GM21737 (cell line): Measurements from ENCODE around the gene EGFLAM.
A peak's percentile ranks its signal among the peaks of the same experiment; 100 is the strongest.

Source experiments
- ATAC-seq: cut with Tn5 transposase; IDR thresholded peaks from one replicate; pipeline ENCODE4 v1.9.1; 2021; ENCODE audit warnings: mild to moderate bottlenecking, moderate library complexity; ENCODE audit not compliant: unreplicated experiment

EGFLAM gene

DNA sequence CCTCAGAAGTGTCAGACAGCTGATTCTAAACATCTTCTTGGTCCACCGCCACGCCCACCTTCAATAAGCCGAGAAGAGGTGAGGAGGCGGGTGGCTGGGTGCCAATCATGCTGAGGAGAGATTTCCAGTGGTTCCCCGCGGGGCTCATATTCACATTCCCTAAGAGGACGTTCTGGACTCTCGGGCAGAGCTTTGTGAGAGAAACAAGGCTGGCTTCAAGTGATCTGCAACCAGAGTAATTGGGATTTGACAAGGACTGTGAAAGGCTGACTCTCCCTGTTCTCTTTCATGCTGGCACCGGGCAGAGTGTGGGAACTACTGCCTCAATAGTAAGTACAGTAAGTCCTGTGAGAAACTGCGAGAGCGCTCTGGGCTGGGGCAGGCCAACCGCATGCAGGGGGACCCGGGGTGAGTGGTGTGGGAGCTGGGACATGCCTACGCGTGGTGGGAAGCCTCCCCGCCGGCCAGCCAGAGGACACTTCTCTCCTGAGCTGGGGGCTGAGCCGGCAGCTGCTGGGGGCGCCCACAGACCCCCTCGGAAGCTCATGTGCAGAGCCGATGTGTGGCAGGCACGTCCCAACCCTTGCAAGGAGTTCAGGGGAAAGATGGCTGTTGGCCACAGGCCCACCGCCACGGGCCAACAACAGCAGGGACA is 187.1 kb downstream of the EGFLAM start:
- no peak for ATAC-seq

DNA sequence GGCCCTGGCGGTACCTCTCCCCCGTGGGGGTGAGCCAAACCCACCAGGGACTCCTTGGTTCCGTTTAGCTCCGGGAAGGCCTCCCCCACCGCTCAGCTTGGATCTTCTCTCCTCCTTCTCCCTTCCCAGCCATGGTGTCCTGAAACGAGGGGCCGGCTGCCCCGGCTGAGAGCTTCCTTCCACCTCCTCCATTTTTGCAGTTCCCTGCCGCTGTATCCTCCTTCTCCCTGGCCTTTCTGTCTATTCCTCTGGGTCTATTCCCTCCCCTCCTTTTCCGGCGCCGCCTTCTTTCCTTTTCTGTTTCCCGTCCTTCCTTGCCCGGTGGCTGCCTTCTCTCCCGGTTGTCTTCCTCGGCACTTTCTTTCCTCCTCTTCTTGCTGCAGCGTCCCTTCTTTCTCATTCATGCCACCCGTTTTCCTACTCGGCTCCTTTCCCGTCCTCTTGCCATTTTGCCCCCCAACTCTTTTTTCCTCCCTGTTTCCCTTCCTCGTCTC is 187.7 kb downstream of the EGFLAM start:
- ATAC-seq = no peak

DNA sequence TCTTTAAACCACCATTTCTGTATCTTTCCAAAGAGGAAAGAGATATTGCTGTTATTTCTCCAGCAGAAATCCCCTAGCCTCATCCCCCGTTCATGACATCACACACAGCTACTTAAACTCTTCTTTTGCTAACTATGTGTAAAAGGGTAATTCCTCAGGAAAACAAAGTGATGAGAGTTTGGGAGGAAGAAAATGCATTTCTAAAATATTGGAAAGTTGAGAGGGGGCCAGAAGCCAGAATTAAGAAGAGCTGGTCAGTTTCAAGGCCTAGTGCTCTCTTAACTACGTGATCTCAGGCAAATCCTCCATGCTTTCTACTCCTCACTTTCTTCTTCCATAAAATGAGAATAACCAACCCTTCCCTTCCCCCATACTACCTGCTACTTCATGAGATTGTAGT is 188.7 kb downstream of the EGFLAM start:
- ATAC-seq = no peak

DNA sequence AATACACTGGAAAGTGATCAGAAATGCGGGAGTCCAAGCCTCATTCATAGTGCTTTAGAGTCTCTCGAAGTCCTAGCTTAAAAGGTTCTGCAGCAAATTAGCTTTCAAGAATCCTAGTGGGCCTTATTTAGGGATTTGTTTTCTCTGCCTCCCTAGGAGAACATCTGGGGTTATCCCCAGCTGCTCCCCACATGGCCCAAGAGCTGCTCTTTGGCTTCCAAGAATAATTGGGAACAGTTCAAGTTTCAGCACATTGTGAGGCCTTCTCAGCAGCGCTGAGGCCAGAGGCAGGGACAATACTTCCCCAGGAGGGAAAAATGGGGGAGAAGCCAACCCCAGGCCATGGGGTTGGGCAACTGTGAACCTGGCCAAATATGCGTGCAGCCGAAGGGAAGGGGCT is 189.4 kb downstream of the EGFLAM start:
- ATAC-seq = no peak

DNA sequence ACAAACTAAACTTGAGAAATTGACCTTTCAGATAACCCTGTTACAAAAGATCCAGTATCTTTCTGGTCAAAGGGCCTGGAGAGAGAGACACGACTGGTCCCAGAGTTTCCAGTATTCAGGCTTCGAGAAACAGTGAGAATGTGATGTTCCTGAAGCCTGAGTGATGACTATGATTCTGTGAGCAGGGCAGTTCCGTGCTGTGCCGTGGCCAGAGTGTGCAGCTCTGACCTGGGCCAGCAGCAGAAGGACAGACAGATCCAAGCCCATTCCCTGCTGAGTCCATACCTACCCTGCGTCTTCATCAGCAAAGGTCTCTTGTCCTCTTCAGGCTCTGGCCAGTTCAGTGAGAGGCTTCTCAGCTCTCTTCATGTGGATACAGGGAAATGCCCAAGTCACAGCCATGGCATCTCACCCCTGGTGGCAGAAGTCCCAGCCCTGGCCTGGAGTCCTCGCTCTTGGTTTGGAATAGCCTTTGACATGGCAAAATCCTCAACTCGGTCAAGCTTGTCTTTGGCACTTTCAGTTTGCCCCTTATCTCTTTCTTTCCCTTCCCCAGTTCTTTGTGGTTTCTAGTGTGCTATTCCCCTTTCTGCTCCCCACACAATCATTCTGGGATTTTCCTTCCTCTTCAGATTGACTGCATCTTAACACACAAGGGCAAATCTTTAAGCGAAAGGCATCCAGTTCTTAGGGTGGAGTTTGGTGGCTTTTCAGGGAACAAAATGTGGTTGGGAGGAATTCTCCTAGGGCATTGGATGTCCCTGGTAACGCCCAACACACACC is 190.4 kb downstream of the EGFLAM start:
- ATAC-seq = no peak

DNA sequence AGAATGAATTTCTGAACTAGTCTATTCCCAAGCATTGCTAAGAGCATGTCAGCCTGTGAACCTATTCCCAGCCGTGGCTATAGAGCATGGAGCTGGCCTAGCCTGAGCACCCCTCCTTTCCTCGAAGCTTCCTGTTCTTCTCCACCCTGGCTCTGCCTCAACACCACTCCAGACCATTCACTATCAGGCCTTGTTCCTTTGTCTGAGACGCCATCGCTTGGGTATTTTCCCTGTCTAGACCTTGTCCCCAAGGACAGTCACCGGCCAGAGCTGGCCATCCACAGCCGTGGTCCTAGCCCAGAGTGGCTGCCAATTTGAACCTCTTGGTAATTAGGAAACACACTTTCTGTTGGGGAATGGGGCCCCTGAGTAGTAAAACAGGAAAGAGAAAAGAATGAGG is 192.3 kb downstream of the EGFLAM start:
- no peak for ATAC-seq

DNA sequence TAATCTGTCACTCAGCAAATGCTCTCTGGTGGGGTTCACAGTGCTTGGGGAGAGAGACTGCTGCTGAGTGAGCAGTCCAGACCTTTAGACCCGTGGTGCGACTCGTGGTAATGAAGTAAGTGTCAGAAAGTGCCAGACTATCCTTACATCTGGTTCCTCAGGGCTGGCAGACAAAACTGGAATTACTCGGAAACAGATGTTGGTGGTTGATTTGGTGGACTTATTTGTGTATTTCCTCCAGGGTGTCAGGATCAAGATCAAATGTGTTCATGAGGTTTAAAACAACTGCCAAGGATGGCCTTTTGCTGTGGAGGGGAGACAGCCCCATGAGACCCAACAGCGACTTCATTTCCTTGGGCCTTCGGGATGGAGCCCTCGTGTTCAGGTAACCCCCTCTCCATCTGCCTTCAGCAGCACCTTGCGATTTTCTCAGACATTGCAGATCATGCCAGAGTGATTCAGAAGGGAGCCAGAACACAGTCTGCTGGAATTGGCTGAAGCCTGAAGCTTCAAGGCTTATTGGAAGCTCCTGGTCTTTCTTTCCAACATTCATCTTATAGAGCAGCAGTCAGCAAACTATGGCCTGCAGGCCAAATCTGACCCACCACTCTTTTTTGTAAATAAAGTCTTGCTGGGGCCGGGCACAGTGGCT is 192.8 kb downstream of the EGFLAM start:
- ATAC-seq = no peak

DNA sequence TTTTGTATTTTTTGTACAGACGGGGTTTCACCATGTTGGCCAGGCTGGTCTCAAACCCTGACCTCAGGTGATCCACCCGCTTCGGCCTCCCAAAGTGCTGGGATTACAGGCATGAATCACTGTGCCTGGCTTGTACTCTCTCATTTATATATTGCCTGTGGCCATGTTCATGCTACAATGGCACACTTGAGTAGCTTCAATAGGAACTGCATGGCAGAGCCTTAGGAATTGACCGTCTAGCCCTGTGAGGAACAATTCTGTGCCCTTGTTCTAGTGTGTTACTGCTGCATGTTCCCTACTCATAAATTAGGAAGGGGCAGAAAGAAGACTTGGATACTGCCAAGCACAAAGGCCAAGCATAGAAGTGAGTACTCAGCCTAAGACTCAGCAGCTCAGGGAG is 193.8 kb downstream of the EGFLAM start:
- no peak for ATAC-seq

DNA sequence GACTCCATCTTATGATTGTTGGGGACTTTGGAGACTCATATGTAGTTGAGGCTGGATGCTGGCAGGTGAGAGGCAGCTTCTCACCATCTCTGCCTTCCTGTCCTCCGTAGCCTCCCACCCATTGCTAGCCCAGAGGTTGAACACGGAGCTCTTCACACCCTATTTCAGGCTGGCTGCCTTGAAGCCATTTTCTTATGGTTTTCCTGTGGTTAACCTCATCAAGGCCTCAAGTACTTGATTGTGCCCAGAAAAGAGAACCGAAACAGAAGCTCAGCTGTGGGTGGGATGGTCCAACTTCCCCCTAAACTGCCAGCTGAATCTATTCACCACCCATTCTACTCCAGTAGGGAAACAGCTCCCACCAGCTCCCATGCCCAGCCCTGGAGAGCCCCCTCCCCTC is 195.1 kb downstream of the EGFLAM start:
- ATAC-seq = peak; percentile 96

DNA sequence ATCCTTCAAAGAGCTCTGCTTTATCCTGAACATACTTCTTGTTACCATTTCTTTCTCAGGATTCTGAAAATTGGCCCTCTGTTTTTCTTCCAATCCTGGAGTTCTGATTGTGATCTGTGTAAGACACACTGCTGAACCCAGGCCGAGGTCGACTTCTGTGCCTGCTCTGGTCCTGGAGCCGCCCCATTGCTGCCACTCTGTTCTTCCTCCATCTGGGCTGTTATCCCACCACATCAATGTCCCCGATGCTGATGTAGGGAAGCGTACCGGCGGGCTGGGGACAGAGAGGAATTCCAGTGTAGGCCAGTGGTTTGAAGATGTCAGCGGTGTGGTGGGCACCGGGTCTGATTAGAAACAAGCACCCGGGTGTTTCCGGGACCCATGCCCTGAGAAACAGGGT is 195.6 kb downstream of the EGFLAM start:
- peak; percentile 4 for ATAC-seq

DNA sequence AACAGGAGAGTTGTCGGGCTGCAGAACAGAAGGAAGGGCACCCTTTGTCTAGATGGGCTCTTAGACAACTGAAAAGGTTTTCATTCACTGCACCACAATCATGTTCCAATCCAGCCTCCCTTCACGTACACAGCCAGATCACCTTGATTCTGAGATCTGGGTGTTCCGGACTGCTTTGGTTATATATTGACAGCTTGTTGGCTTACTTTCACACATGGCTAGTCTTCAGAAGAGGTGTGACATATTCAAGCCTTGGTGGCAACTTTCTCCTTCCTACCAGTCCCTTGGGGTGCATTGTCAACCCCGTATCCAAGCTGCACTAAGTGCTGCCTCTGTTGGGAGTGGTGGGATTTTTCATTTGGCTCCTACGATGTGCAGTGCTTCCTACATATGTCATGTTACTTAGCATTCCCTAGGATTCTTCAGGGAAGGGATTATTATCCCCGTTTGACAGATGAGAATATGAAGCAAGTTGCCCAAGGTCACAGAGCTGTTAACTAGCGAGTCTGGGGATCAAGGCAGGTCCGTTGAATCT is 197.5 kb downstream of the EGFLAM start:
- ATAC-seq = peak; percentile 63

DNA sequence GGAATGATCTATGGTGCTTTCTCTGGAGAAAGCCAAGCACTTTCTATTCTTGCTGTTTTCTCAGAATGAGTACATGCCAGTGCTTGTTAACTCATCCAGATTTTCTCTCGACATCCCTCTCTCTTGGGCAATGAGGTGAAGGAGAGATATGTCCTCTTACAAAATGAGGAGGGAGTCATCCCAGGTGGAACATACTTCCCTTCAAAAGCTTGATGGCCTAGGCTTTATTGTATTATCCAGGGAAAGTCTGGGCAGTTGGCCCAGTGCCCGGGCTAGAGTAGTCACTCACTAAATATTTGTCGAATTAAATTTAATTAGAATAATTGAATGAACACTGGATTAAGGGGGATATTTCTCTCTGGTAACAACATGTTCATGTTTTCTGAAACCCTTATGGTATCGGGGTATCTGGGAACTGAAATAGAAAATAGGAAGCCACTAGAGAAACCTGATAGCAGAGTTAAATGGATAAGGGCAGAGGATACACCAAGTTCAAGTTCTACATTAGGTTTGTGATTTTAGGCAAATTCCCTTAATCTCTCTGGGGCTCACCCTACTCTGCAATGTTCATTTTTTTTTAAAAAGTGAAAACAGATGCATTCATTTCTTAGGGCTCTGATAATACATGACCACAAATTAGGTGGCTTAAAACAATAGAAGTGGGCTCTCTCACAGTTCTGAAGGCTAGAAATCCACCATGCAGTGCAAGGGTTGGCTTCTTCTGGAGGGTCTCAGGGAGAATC is 198.5 kb downstream of the EGFLAM start:
- no peak for ATAC-seq

DNA sequence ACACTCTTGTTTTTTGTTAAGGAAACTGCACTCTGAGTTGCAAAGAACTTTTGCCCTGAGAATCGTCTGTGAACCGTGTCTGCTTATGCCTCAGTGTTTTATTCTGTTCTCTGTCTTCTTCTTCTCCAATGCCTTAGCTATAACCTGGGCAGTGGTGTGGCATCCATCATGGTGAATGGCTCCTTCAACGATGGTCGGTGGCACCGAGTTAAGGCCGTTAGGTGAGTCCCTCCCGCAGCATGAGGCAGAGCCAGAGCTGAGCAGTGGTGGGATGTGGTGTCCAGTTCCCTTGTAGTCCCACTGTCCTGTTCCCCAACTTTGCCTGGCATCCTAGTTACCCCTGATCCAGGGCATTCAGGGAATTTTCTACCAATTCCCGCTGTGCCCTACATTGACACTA is 199.8 kb downstream of the EGFLAM start:
- ATAC-seq = no peak

DNA sequence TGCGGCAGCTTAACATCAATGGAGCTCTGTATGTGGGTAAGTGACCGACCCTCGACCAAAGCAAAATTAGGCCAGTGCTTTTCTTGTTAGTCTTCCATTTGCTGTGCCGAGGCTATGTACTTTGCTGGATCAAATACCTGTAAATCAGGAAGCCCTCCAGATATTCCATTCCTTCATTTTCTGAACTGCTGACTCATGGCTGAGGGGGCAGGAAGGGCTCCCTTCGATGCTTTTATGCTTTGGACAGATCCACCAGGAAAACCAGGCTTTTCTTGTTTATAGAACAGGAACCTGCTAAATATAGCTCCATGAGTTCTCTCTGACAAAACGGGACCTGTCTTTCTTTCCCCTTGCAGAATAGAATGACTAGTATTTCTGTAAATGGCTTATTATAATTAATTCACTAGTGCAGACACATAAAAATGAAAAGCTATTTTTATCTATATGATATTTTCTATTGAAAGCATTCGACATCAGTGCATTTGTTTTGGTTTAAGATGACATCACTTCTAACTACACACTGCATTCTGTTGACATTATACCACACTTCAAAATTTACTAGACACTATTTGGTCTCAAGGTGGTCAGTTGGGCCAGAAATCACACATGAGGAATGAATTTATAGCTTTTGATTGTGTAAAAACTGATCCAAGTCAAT is 204.7 kb downstream of the EGFLAM start:
- no peak for ATAC-seq

DNA sequence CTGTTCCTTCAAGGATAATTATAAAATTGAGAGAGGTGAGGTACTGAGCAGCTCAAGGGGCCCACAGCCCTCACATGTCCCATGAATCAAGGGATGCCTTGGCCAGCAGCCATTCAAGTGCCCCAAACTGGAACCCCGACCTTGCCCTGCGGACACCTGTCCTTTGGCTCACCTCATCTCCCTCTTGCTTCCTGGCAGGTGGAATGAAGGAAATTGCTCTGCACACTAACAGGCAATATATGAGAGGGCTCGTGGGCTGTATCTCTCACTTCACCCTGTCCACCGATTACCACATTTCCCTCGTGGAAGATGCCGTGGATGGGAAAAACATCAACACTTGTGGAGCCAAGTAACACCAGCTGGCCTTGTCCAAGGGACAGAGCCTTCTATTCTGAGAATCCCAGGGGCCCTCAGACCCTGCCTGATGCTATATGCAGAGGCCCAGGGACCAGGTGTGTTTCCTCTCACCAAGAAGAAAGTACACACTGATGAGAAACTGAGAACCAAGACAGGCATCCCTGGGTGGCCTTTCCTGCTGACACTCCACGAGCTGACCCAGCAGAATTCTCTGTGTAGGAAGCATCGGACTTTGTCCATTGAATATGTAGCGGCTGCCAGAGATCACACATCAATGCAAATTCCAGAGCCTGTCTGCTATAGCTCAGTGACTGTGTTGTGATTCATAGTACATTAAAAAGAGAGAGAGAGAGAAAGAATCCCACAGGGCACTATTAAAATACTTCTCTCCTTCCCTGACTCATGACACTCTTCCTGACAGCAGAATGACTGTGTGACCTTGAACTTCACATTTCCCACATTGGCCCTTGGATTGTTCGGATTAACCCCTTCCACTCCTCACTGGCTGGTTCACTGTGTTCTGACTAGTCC is 205.5 kb downstream of the EGFLAM start:
- no peak for ATAC-seq

DNA sequence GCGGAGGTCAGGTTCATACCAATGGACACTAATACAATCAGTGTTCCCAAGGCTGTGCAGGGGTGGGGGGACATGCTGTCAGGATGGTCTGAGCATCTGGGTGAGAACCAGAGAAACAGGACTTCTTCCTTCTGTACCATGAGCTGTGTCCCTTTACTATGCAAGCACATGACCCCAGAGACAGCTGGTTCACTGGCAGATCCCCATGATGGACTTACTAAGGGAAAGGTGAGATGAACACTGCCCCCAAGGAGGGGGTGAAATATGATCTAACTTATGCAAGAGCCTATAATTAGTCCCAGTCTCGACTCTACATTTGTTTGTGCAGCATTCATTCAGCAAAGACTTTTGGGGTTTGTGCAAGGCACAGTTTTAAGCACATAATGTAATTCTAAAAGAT is 206.7 kb downstream of the EGFLAM start:
- ATAC-seq = no peak

DNA sequence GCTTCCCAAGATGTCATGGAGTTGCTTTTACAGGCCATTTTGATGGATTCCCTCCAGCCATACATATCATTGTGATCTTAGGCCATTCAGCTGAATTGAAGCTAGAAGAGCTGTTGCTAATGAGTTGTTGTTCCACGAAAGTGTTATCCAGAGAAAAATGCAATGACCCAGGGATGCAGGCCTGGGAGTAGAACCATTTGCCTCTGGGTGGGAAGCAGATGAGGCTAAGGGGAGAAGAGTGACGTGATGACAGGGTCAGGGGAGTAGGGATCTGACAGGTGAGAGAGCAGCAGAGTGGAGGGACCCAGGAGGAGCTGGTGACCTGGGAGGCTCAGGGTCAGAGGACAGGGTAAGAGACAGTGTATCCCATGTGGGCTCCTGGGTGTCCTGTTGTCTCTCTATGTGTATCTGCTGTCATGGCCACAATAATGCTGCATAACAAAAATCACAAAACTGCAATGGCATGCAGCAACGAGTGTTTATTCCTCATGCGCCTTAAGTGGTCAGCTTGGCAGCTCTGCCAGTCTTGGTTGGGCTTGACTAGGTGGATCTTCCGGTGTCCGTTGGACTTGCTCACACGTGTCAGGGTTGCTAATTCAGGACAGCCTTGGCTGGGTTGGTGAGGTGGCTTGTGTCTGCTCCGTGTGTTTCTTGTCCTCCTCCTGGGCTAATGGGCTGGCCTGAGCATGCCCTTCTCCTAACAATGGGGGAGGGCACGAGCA is 207.5 kb downstream of the EGFLAM start:
- no peak for ATAC-seq

DNA sequence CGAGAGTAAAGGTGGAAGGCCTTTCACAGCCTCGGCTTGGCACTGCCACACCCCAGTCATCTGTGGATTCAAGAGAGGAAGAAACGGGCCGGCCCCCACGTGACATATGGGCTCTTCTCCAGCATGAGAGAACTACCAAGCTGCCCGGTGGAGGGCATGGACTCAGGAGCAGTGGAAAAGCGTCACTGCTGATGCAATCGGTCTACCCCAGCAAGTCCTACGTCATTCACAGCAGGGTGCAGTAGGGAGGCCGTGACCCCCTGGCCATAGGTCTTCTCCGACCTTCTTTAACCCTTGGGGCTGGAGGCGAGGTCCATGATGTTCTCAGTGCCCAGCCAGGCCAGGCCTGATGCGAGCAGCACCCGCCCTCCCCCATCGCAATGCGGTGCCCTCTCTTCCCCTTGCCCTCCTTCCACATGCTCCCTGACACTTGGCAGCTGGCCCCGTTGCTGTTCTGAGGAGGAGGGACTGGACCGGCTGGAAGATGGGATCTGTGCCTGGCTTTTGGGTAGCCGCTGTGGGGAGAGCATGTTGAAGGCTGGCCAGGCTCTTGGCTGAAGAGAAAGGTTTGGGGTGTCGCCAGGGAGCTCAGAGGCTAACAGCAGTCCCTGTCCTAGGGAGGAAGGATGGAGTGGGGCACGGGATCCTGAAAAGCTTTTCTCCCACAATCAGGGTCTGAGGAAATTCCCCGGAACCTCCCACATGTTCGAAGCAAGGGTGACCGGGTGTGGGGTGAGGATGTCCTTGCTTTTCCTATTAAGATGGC is 208.2 kb downstream of the EGFLAM start:
- ATAC-seq = no peak
